GM21423 (cell line): ENCODE results near the gene AP4S1.
"Not testable (repeated sequence)": the region's sequence is repeated elsewhere in the genome, so short reads cannot be mapped to it uniquely, and the experiment has no call there.

Source experiments
- ATAC-seq: cut with Tn5 transposase; IDR thresholded peaks from one replicate; pipeline ENCODE4 v1.9.1; 2021; ENCODE audit warnings: mild to moderate bottlenecking, moderate library complexity; ENCODE audit not compliant: unreplicated experiment

AP4S1 gene

DNA sequence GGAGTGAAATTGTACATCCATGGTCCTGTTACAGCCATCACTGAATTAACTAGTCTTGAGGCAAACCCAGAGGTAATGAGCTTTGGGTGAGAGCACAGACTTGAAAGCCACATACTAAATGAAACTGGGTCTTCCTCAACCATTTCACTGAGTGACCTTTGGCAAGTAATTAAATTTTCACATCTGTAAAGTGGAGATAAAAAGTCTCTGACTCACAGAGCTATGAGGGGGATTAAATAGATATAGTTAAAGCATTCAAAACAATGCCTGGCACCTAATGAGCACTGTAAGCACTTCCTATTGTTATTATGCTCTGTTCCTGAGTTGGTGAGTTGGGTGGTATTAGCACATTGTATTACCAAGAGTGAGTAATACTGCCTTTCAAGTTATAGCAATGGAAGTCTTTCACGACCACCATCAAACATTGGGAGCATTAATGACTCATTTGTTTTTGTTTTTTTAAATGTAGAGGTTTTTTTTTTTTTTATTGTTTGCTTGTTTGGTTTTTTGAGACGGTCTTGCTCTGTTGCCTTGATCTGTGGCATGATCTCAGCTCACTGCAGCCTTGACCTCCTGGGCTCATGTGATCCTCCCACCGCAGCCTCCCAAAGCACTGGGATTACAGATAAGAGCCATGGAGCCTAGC, 13.2 kb downstream of the AP4S1 start:
- ATAC-seq, result no peak

DNA sequence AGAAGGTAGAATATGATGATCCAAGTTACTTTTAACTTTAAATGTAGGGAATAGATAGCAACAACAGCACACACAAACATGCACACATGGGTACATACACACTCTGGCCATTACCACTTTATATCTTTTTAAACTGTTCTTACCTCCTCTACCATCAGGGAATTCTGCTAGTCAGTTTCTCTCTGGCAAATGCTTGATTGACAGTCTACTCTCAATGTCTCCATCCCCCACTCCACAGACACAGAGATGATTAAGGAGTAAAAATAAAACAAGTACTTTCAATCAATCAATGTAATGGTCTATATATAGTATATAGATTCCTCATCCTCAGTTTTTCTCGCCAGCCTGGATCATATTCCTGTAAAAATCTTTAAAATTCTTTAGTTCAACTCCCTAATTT, 16.9 kb downstream of the AP4S1 start:
- no peak for ATAC-seq

DNA sequence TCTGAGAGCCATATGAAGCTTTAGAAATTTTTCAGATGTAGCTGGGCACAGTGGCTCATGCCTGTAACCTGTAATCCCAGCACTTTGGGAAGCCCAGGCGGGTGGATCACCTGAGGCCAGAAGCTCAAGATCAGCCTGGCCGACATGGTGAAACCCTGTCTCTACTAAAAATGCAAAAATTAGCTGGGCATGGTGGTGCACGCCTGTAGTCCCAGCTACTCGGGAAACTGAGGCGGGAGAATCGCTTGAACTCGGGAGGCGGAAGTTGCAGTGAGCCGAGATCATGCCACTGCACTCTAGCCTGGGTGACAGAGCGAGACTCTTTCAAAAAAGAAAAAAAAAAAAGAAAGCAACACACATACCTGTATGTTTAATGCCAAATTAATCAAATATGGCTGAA, 17.4 kb downstream of the AP4S1 start:
- ATAC-seq, result not testable (repeated sequence)

DNA sequence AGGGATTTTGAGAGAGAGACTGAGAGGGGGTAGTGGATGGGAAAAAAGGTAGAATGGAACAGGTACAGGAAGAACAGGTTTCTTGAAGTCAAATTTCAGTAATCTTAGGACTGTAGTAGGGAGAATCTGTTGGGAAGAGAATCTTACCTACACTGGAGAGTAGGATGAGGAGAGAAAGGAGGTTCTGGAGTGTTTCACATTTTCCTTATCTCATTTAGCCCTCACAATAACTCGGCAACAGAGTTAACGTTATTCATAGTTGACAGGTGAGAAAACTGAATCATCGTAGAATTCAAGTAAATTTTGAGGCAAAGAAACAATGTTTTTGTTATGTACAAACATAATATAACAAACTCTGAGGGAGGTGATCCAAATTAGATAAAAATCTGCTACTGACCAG, 17.9 kb downstream of the AP4S1 start:
- no peak for ATAC-seq

DNA sequence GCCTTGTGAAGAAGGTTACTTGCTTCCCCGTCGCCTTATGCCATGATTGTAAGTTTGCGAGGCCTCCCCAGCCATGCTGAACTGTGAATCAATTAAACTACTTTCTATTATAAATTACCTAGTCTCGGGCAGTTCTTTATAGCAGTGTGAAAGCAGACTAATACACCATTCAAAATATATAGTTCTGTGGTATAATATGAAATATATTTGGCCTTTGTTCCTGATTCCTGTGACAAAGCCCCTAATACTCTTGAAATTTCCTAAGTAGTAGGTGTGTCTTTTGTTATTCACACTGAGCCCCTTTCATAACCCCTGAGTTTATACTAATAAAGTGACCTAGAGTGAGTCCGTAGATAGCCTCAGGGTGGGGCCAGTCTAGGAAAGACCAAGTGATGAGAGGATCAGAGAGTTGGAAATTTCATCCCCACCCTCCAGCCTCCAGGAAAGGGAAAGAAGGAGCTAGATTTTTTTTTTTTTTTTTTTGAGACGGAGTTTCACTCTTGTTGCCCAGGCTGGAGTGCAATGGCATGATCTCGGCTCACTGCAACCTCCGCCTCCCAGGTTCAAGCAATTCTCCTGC, 20.1 kb downstream of the AP4S1 start:
- ATAC-seq, result no peak

DNA sequence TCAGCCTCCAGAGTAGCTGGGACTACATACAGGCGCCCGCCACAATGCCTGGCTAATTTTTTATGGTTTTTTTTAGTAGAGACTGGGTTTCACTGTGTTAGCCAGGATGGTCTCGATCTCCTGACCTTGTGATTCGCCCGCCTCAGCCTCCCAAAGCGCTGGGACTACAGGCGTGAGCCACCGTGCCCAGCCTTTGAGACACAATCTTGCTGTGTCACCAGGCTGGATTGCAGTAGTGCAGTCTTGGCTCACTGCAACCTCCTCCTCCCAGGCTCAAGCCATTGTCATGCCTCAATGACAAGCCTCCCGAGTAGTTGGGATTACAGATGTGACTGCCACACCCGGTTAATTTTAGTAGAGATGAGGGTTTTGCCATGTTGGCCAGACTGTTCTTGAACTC, 22.1 kb downstream of the AP4S1 start:
- no peak for ATAC-seq

DNA sequence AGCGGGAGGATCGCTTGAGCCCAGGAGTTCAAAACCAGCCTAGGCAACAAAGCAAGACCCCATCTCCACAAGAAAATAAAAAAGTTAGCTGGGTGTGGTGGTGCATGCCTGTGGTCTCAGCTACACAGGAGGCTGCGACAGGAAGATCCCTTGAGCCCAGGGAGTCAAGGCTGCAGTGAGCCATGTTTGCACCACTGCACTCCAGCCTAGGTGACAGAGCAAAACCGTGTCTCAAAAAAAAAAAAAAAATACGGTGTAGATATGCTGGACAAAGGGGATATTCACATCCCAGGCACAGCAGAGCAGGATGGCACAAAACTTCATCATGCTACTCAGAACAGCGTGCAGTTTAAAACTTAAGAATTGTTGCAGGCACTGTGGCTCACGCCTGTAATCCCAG, 25.6 kb downstream of the AP4S1 start:
- no peak for ATAC-seq

DNA sequence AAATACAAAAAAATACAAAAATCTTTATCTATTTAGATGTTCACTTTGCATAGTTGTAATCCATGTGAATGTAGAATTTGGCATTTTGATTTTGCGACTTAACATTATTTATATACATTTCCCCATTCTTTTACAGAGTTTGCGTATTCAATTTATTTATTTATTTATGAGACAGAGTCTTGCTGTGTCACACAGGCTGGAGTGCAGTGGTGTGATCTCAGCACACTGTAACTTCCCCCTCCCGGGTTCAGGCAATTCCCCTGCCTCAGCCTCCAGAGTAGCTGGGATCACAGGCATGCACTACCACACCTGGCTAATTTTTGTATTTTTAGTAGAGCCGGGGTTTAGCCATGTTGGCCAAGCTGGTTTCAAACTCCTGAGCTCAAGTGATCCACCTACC, 26.1 kb downstream of the AP4S1 start:
- ATAC-seq, result no peak

DNA sequence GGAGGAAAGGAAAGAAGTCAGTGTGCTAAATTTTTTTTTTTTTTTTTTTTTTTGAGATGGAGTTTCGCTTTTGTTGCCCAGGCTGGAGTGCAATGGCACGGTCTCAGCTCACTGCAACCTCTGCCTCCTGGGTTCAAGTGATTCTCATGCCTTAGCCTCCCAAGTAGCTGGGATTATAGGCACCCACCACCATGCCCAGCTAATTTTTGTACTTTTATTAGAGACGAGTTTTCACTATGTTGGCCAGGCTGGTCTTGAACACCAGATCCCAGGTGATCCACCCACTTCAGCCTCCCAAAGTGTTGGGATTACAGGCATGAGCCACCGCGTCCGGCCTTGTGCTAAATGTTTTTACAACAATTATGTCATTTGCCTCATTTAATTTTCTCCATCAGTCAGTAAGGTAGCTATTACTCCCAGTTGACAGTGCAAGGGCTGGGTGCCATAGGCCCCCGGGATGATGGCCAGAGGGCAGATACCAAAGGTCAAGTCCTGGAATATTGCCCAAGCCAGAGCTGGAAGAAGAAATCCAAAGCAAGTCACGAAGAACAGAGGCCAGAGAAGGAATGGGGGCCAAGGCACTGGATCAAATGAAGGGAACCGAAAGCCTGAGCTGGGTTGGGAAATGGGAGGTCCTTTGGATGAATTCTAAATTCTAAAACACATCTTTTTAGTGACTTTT, 27.6 kb downstream of the AP4S1 start:
- not testable (repeated sequence) for ATAC-seq

DNA sequence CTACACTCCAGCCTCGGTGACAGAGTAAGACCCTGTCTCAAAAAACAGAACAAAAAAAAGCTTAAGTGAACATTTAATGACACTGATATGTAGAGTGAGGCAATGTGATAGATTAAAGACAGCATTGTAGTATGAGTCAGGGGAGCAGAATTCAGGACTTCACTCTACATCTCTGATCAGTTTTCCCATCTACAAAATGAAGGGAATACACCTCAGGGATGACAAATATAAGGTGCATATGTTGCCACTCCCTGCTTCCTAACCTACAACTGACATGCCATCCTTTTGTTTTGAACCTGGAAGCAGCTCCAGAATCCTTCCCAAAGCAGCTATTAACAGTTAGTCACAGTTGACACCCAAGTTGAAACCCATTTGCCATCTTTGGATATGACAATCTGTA, 31.6 kb downstream of the AP4S1 start:
- ATAC-seq, result no peak

DNA sequence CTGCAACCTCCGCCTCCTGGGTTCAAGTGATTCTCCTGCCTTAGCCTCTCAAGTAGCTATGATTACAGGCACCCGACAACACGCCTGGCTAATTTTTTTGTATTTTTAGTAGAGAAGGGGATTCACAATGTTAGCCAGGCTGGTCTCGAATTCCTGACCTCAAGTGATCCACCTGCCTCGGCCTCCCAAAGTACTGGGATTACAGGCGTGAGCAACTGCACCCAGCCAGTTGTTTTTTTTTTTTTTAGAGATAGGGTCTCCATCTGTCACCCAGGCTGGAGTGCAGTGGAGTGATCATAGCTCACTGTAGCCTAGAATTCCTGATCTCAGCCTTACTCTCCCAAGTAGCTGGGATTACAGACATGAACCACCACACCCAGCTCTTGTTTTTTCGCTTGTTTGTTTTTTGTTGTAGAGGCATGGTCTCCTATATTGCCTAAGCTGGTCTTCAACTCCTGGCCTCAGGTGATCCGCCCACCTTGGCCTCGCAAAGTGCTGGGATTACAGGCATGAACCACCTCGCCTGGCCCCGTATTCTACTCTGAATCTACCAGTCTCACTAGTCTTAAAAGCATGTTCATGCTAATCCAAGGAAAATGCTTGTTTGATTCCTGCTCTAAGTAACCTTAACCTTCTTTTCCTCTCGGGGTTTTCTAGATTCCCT, 32.4 kb downstream of the AP4S1 start:
- ATAC-seq, result no peak

DNA sequence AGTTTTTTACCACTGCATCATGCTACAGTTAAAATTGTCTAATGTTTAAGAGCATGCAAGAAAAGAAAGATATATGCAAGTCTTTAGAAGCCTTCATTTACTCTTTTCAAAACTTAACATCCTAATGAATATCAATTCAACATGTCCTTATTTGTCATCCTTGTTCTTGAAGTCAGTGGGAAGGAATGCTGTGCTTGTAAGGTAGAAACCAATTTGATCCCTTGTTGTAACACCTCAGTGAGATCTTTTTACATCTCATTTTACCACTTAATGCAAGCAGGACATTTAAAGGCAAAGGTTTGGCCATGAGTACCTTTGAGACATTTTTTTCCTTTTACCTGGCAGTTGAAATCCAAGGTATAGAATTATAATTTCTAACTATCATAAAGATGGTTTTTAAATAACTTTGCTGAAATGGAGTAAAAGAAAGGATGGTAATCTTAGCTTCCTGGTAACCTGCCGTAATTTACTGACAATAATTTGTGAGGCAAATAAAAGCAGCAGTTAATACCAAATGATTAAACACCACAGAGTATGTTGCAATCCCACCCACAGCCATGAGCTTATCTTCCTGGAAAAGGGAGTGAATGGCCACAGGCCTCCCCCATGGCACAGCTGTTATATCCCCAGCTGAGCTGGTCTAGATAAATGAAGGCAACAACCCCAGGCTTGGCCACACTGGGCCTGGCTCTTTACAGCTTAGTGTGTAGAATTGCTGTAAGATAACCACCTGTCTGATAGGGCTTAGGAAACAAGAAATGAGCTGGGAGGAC, 33.9 kb downstream of the AP4S1 start:
- ATAC-seq, result no peak

DNA sequence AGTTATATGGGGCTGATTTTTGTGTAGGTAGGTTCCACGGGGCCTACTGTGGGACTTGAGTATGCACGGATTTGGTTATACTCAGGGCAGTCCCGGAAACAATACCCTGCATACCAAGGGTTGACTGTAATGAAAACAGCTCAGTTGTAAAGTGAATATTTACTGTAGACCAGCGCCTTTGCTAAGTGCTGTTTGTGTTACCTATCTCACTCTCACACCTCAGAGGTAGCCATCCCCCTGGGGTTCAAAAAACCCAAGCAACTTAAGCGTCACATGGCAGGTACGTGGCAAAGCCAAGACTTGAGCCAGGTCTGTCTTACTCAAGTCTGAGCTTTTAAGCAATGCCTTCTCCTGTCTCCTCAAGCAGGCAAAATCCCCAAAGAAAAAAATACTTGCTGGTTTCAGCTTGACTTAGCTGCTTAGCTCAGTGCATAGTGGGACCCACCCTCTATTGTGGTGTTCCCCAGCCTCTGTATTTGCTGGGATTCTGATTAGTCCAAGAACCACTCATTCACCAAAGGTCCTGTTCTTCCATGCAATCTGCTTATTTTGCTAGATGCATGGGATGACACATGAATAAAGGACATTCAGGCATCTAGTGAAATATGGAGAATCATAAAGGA, 34.9 kb downstream of the AP4S1 start:
- no peak for ATAC-seq

DNA sequence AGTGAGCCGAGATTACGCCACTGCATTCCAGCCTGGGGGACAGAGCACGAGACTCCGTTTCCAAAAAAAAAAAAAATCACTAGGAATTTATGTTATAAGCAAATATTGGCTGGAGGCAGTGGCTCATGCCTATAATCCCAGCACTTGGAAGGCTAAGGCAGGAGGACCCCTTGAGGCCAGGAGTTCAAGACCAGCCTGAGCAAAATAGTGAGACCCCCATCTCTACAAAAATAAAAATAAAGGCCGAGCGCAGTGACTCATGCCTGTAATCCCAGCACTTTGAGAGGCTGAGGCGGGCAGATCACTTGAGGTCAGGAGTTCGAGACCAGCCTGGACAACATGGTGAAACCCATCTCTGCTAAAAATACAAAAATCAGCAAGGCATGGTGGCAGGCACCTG, 37.5 kb downstream of the AP4S1 start:
- ATAC-seq, result not testable (repeated sequence)

DNA sequence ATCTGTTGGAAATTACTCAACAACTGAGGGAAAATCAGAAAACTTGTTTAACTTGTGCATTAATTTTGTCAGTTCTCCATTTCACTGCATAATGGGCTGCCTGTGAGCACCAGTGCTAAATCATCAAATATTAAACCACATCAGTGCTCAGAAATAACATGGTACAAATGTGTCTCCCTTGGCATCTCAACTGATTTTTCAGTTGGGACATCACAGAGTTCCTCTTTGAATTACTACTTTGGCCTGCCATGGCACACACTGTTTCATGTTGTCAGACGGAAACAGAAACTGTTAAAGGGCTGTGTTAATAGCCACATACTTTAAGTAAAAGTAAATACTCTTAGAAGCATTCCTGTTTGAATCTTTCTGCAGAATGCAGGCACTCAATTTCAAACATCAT, 42.8 kb downstream of the AP4S1 start:
- no peak for ATAC-seq

DNA sequence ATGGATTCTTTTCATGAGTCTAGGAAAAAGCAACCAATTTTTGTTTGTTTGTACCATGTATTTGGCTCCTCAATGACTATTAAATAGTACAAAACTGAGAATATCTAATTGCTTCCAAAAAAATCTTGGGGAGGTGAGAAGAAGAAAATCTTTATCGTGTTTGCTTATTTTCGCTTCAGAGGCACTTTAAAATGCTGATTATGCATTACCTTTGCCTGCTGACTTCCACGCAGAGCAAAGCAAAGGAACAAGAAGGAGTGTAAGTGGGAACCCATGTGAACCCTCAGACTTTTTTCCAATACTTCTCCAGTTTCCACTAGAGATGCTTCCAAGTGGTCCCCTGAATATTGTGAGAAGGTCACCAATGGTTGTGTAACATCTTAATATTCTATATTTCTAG, 43.9 kb downstream of the AP4S1 start:
- ATAC-seq, result no peak

DNA sequence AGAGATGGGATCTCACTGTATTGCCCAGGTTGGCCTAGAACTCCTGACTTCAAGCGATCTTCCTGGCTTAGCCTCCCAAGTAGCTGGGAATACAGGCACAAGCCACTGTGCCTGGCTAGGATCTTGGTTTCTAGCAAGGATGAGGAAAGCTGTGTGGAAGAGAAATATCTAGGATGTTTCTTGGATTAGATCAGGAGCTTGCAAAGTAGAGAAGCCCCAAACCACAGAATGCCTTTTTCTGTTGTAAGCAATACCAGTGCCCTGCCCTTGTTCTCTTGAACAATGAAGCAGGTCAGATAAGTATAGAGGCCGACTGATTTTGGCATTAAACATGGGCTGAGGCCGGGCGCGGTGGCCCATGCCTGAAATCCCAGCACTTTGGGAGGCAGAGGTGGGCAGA, 45.0 kb downstream of the AP4S1 start:
- ATAC-seq, result no peak

DNA sequence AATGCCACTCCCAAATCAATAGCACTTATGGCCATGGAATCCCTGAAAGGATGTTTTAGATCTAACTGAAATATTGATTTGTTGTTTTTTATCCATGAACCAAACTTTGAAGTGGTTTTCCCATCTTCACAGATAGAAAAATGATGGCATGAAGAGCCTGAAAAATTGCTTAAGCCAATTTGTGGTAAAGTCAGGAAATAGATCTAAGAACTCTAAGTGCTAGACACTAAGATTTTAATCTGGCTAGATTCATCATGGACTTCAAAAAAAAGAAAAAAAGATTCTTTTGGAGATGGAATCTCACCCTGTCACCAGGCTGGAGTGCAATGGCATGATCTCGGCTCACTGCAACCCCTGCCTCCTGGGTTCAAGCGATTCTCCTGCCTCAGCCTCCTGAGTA, 45.7 kb downstream of the AP4S1 start:
- ATAC-seq, result no peak

DNA sequence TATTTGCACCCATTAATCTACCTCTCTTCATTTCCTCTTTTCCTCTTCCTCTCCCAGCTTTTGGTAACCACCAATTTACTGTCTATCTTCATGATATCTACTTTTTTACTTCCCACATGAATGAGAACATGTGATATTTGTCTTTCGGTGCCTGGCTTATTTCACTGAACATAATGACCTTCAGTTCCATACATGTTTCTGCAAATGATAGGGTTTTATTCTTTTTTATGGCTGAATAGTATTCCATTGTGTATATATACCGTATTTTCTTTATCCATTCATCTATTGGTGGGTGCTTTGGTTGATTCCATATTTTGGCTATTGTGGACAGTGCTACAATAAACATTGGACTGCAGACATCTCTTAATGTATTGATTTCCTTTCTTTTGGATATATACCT, 49.7 kb downstream of the AP4S1 start:
- ATAC-seq, result no peak

DNA sequence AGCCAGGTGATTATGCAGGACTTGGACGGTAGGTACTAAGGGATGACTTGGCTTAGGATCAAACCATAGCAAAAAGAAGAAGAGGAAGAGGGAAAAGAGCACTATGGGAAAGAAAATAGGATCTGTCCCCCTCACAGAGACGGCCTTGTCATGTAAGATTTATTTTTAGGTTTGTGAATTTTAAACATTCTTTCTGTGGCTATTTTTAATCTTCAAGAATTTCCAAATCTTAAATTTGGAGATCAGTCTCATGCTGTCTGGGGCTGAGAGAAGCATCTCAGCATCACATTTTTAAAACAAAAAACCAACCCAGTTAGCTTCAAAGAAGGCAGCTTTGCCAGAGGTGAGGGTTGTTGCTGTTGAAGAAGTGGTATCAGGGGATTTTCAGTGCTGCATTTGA, 53.3 kb downstream of the AP4S1 start:
- no peak for ATAC-seq

DNA sequence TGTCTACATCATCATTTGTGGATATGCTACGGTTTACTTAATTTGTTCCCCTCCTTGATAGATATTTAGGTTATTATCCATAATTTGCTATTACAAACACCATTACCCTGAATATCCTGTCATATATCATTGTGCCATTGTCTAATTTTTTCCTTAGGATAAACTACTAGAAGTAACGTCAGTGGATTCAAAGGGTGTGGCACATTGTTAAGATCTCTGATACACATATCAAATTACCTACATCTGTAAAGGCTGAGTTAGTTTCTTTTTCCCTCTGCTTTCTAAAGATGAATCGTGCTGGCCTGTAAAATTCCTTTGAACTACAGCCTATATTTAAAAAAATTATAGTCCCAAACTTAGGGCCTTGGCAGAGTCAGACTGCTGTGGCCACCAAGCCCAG, 54.6 kb downstream of the AP4S1 start:
- no peak for ATAC-seq
